ENCODE results near the gene LMBRD1.

GRCh38 chr6:69673298-69673697 lies 123.5 kb downstream of the LMBRD1 start:
- TF ChIP-seq POLR2A (IDR thresholded peaks at IDR 0.05) (no peak), CTCF (IDR thresholded peaks at IDR 0.05 in 4 of 5, conservative IDR thresholded peaks at IDR 0.05 in 1 of 5) (no peak)
